RPMI7951 (cell line): ENCODE measurements around the gene CENPW. TPM values are rescaled to one million over a fixed set of nuclear protein-coding genes. Genes with fewer than 3 reads are reported as not detected.

Experiments
- DNase-seq: peaks from one replicate; pipeline ENCODE4 v3.0.0-alpha.2; 2012; ENCODE audit warnings: low read depth
- total RNA-seq: library from RNA; depleted of rRNA; stranded (reverse); fragments of >200 nt; shearing (Covaris generic); gene quantifications from 2 replicates; pipeline ENCODE4 v1.2.3, GENCODE V29; 2014

CENPW gene
- total RNA-seq, 1 experiment from 2014 or later = 66.8 TPM

GRCh38 chr6:126373344-126373743 lies 33.4 kb downstream of the CENPW start:
- DNase-seq = no peak

DNA sequence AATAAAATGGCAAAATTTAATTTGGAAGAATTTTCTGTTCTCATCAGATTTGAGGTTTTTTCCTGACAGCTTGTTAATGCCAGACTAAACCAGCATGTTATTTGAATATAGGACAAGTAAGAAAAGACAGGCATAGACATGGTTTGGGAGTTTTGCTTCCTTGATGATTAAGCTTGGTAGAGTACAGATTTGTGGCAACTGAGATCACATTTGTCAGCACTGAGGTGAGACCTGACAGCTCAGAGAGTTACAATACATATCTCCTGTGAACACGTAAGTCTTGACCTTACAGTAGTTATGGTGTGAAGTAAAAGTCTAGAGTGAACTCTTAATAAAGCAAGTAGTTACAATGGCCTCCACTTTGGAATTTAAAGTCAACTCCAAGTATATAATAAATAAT lies 34.5 kb downstream of the CENPW start:
- no peak for DNase-seq

GRCh38 chr6:126376682-126377081 lies 36.8 kb downstream of the CENPW start:
- DNase-seq = no peak

DNA sequence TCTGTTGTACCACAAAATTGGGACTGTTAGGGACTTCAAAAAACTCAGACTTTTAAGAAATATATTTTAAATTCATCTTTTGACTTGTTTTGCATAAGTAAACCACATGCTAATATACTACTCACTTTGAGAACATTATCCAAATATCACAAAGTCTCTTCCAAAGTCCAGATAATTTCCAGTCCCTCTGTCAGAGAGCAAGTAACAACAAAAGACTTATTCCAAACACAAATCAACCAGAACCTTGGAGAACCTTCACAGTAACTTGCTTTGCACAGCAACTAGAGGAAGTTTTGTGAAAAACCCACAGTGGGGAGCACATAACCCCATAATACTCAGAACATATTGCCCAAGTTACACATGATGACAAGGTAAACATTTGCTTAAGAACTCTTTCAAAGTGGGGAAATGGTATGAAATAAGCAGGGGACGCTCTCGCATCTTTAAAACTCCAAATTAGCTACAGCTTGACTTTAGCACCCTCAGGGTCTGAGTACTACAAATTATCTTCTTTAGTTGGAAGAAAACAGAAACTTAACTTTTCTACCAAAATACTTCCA lies 37.8 kb downstream of the CENPW start:
- no peak for DNase-seq

DNA sequence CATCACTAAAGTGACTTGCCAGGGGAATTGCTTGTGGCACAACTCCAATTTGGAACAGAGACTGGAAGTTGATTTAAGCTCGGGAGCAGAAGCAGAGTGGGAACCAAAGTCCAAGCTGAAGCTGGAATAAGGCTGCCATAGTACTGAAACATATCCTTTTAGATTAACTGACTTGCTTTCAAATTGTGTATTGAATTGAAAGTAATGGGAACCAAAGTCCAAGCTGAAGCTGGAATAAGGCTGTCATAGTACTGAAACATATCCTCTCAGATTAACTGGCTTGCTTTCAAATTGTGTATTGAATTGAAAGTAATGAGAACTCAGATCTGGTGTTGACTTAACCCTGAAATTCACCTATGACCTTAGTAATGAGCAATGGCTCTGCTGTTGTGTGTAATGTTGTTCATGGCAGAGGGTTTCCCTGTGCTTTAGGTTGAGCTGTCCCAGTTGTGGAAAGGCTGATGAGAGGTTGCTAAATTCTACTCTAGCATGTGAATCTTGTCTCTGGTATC lies 40.2 kb downstream of the CENPW start:
- no peak for DNase-seq

DNA sequence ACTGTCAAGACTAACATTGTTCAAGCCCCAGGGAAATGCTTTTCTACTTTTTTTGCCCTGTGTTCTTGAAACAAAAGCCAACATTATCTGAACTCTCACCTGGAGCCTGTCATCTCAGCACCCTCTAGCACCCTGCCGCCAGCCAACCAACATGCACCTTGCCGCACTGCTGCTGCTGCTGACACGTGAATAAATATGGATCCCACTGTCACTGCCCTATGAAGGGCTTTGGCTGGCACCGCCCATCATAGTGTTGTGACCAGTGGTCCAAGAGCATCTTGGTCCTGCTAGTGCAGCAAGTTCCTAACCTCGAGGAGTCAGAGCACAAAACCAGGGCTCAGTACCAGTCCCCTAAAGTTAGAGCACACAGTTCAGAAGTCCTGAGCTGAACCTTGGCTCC lies 41.6 kb downstream of the CENPW start:
- no peak for DNase-seq

DNA sequence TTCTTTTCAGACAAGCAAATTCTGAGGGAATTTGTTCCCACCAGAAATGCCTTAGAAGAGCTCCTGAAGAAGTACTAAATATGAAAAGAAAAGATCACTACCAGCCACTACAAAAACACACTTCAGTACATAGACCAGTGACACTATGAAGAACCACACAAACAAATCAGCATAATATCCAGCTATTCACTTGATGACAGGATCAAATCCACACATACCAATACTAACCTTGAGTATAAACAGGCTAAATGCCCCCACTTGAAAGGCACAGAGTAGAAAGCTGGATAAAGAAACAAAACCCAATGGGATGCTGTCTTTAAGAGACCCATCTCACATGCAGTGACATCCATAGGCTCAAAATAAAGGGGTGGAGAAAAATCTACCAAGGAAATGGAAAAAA lies 43.3 kb downstream of the CENPW start:
- DNase-seq = no peak

DNA sequence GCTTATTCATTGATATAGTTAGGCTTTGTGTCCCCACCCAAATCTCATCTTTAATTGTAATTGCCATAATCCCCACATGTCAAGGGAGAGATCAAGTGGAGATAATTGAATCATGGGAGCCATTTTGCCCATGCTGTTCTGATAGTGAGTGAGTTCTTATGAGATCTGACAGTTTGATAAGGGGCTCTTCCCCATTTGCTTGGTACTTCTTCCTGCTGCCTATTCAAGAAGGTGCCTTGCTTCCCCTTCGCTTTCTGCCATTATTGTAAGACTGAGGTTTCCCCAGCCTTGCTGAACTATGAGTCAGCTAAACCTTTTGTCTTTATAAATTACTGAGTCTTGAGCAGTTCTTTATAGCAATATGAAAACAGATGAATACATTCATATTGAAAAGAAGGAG lies 45.6 kb downstream of the CENPW start:
- no peak for DNase-seq

DNA sequence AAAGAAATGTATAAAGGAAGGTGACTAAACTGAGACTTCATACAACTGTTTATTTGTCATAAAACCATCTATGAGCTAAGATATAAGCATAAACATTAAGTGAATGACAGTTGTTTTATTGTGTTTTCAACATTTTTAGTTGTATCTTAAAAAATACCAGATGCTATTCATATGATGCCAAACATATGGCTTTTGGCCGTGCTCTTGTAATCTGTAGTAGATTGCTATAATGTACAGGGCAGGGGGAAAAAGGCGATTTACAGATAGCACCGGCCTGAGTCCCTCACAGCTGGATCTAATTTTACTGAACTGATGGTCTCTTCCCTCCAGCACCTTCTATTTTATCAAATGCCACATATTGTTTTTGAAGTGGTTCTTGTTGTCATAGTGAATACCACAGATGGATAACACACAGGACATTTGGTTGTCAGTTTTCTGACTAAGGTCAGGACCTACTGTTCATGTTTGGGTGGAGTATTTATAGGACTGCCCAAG lies 48.2 kb downstream of the CENPW start:
- DNase-seq = peak; percentile 48

GRCh38 chr6:126396131-126396530 lies 56.2 kb downstream of the CENPW start:
- DNase-seq = no peak
